Lung (tissue), 12 donors: Measurements from ENCODE around the gene ST6GALNAC5. TPM values are rescaled to one million over a fixed set of nuclear protein-coding genes. Genes with fewer than 3 reads are reported as not detected.
"Not testable (repeated sequence)": the region's sequence is repeated elsewhere in the genome, so short reads cannot be mapped to it uniquely, and the experiment has no call there.

Experiments used
- ATAC-seq: fragments of 200-7000 bp; cut with Tn5 transposase; one replicate; pipeline ENCODE4 v1.9.1; 2020; ENCODE audit warnings: moderate number of reproducible peaks; ENCODE audit not compliant: insufficient read depth, low FRiP score
- DNase-seq, 3 donors: peaks; one replicate each; pipeline ENCODE4 v3.0.0-alpha.2; 2013 to 2017
- H3K27ac ChIP-seq, 2 donors: one replicate each; pipeline ENCODE4 v1.5.1; 2013; ENCODE audit warnings: mild to moderate bottlenecking in 2 of 2, moderate library complexity in 2 of 2, control low read depth in 1 of 2, inconsistent platforms in 1 of 2, low read depth in 1 of 2, low read length in 1 of 2
- H3K27me3 ChIP-seq, 3 donors: one replicate each; pipeline ENCODE4 v1.5.1; 2013; ENCODE audit warnings: low read length in 2 of 3; ENCODE audit not compliant: control insufficient read depth in 3 of 3, insufficient read depth in 3 of 3
- H3K36me3 ChIP-seq, 4 donors: one replicate each; pipeline ENCODE4 v1.5.1; 2013; ENCODE audit warnings: low read length in 4 of 4, mild to moderate bottlenecking in 1 of 4, moderate library complexity in 1 of 4; ENCODE audit not compliant: control insufficient read depth in 4 of 4, insufficient read depth in 4 of 4
- H3K4me1 ChIP-seq, 5 donors: one replicate each; pipeline ENCODE4 v1.5.1; 2013; ENCODE audit warnings: low read length in 5 of 5, mild to moderate bottlenecking in 2 of 5, moderate library complexity in 1 of 5; ENCODE audit not compliant: control insufficient read depth in 5 of 5, insufficient read depth in 5 of 5
- H3K4me3 ChIP-seq: one replicate; pipeline ENCODE4 v1.5.1; 2013; ENCODE audit warnings: mild to moderate bottlenecking, control low read depth, moderate library complexity
- H3K9ac ChIP-seq, 2 donors: one replicate each; pipeline ENCODE4 v1.5.1; 2013; ENCODE audit warnings: low read length in 2 of 2, control low read depth in 1 of 2; ENCODE audit not compliant: insufficient read depth in 1 of 2
- H3K9me3 ChIP-seq, 4 donors: one replicate each; pipeline ENCODE4 v1.5.1; 2013; ENCODE audit warnings: low read length in 3 of 4, mild to moderate bottlenecking in 1 of 4, moderate library complexity in 1 of 4; ENCODE audit not compliant: control insufficient read depth in 4 of 4, insufficient read depth in 3 of 4
- WGBS, 2 donors: extraction: QIAGEN DNeasy Blood & Tissue Kit; methylation state at CpG; one replicate each; pipeline ENCODE4 v1.1.7; 2013; 5-methylcytosine and 5-hydroxymethylcytosine counted together
- polyA plus RNA-seq, 2 donors: library from polyadenylated mRNA; stranded (reverse); fragments of 200-250 nt; gene quantifications; one replicate each; pipeline ENCODE4 v1.2.1, GENCODE V29; 2013
- total RNA-seq, 2 donors: library from RNA; depleted of rRNA in 1 of 2; stranded (reverse); fragments of >200 nt in 1 of 2; gene quantifications; one replicate each; pipeline ENCODE4 v1.2.1, GENCODE V29; 2014 to 2021
- TF ChIP-seq, protein P1 (sequence below): IDR thresholded peaks from 2 replicates; pipeline ENCODE4 v1.5.1; 2012; ENCODE audit warnings: mild to moderate bottlenecking; ENCODE audit errors: control extremely low read depth, extremely low read depth
- donor health status: control.
- donor health status: control.
- donor health status: Bipolar disorder and iron deficiency.
- donor health status: healthy.
- donor health status: DM: yes; HTN: yes; CAD: no.

ST6GALNAC5 gene
- total and polyA plus RNA-seq, 4 donors = 3.6 to 45.8 (median 15.9) TPM

GRCh38 chr1:76958828-76959227 is 91.5 kb downstream of the ST6GALNAC5 start:
- Histone ChIP-seq H3K4me3 (no peak overlapping the region), H3K27ac (no peak overlapping the region), H3K9me3 (peaks cover 0 to 1% (median 0%) of the 10 kb centered on the region in 4 donors), H3K27me3 (no peaks in the 10 kb centered on the region), H3K9ac (no peak overlapping the region), H3K36me3 (no peaks in the 10 kb centered on the region), H3K4me1 (no peaks in the 10 kb centered on the region)
- 89 to 93% methylated on average over 4 of the region's 4 CpGs for WGBS, 2 donors
- DNase-seq (no peak), ATAC-seq (no peak)
- TF ChIP-seq, protein P1, sequence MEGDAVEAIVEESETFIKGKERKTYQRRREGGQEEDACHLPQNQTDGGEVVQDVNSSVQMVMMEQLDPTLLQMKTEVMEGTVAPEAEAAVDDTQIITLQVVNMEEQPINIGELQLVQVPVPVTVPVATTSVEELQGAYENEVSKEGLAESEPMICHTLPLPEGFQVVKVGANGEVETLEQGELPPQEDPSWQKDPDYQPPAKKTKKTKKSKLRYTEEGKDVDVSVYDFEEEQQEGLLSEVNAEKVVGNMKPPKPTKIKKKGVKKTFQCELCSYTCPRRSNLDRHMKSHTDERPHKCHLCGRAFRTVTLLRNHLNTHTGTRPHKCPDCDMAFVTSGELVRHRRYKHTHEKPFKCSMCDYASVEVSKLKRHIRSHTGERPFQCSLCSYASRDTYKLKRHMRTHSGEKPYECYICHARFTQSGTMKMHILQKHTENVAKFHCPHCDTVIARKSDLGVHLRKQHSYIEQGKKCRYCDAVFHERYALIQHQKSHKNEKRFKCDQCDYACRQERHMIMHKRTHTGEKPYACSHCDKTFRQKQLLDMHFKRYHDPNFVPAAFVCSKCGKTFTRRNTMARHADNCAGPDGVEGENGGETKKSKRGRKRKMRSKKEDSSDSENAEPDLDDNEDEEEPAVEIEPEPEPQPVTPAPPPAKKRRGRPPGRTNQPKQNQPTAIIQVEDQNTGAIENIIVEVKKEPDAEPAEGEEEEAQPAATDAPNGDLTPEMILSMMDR = no peak

- 75 to 84% methylated on average over 4 of the region's 4 CpGs for WGBS, 2 donors
These were observed 92.3 kb downstream of the ST6GALNAC5 start for GRCh38 chr1:76959556-76959955.

GRCh38 chr1:76961181-76961819 is 94.0 kb downstream of the ST6GALNAC5 start:
- TF ChIP-seq, protein P1 = no peak
- H3K36me3 ChIP-seq = no peaks in the 10 kb centered on the region
- no peaks in the 10 kb centered on the region for H3K27me3 ChIP-seq
- WGBS, 2 donors = 85 to 91% methylated on average over 6 of the region's 6 CpGs
- no peak for ATAC-seq
- H3K9ac ChIP-seq = no peak overlapping the region
- no peaks in the 10 kb centered on the region for H3K4me1 ChIP-seq
- H3K9me3 ChIP-seq = peaks cover 0 to 1% (median 0%) of the 10 kb centered on the region in 4 donors
- no peak overlapping the region for H3K4me3 ChIP-seq
- DNase-seq = no peak
- no peak overlapping the region for H3K27ac ChIP-seq

More at GRCh38 chr1:76959556-76959955, 92.3 kb downstream of the ST6GALNAC5 start:
- no peak for ATAC-seq
- Histone ChIP-seq H3K27me3 (no peaks in the 10 kb centered on the region), H3K4me3 (no peak overlapping the region), H3K36me3 (no peaks in the 10 kb centered on the region), H3K4me1 (no peaks in the 10 kb centered on the region), H3K9ac (no peak overlapping the region), H3K9me3 (peaks cover 0 to 1% (median 0%) of the 10 kb centered on the region in 4 donors), H3K27ac (no peak overlapping the region)
- TF ChIP-seq, protein P1 = no peak
- DNase-seq = no peak

DNA sequence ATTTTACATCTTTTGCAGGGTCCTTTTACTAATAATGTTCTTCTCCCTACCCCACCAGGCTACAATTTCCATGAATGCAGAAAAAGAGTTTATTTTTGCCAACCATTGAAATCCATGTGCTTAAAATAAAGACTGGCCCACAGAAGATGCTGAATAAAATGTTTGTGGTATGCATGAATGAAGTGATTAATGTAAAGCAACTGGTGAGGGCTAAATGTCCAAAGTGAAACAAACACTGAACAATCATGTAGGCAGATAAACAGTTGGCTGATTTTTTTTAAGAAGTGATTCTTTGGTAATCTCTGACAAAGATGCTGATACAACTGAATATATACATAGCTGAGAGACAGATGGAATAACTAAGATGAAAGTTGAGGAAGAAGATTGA is 94.5 kb downstream of the ST6GALNAC5 start:
- ATAC-seq = no peak
- Histone ChIP-seq H3K27ac (no peak overlapping the region), H3K36me3 (no peaks in the 10 kb centered on the region), H3K9ac (no peak overlapping the region), H3K4me1 (no peaks in the 10 kb centered on the region), H3K4me3 (no peak overlapping the region), H3K27me3 (no peaks in the 10 kb centered on the region), H3K9me3 (peaks cover 0 to 1% (median 0%) of the 10 kb centered on the region in 4 donors)
- TF ChIP-seq, protein P1 = no peak
- no peak for DNase-seq

DNA sequence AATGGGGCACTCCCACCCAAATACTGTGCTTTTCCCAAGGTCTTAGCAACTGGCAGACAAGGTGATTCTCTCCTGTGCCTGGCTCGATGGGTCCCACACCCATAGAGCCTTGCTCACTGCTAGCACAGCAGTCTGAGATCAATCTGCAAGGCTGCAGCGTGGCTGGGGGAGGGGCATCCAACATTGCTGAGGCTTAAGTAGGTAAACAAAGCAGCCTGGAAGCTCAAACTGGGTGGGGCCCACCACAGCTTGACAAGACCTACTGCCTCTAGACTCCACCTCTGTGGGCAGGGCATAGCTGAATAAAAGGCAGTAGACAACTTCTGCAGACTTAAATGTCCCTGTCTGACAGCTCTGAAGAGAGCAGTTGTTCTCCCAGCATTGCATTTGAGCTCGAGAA is 114.0 kb downstream of the ST6GALNAC5 start:
- not testable (repeated sequence) for ATAC-seq, H3K27ac ChIP-seq, H3K4me1 ChIP-seq, DNase-seq, H3K27me3 ChIP-seq, H3K9me3 ChIP-seq, H3K4me3 ChIP-seq, H3K36me3 ChIP-seq, H3K9ac ChIP-seq
- 31 to 71% methylated on average over 3 of the region's 3 CpGs for WGBS, 2 donors
